IPS-15b (cell line): ENCODE data around the gene PCCA.
A peak's percentile ranks its signal among the peaks of the same experiment; 100 is the strongest.
"Not testable (repeated sequence)": the region's sequence is repeated elsewhere in the genome, so short reads cannot be mapped to it uniquely, and the experiment has no call there.

ENCODE experiments used
- H3K27me3 ChIP-seq: one replicate; pipeline ENCODE4 v1.6.1; 2013; ENCODE audit warnings: low read length; ENCODE audit not compliant: control insufficient read depth, insufficient read depth
- H3K36me3 ChIP-seq: one replicate; pipeline ENCODE4 v1.6.1; 2013; ENCODE audit warnings: low read length; ENCODE audit not compliant: control insufficient read depth, insufficient read depth
- H3K4me1 ChIP-seq: one replicate; pipeline ENCODE4 v1.6.1; 2013; ENCODE audit warnings: mild to moderate bottlenecking, low read length; ENCODE audit not compliant: control insufficient read depth, insufficient read depth
- H3K4me3 ChIP-seq: one replicate; pipeline ENCODE4 v1.5.1; 2013; ENCODE audit warnings: low read depth, low read length
- H3K9ac ChIP-seq: one replicate; pipeline ENCODE4 v1.6.1; 2013; ENCODE audit warnings: low read depth, mild to moderate bottlenecking, low read length
- H3K9me3 ChIP-seq: one replicate; pipeline ENCODE4 v1.6.1; 2013; ENCODE audit warnings: mild to moderate bottlenecking, low read length; ENCODE audit not compliant: control insufficient read depth, insufficient read depth

Gene PCCA

GRCh38 chr13:100208626-100209025 lies 119.7 kb downstream of the PCCA start:
- H3K4me3 ChIP-seq: no peak overlapping the region
- H3K27me3 ChIP-seq: no peaks in the 10 kb centered on the region
- H3K36me3 ChIP-seq: no peaks in the 10 kb centered on the region
- no peak overlapping the region for H3K9ac ChIP-seq
- no peaks in the 10 kb centered on the region for H3K9me3 ChIP-seq
- H3K4me1 ChIP-seq: no peaks in the 10 kb centered on the region

- no peak overlapping the region for H3K9ac ChIP-seq
- H3K36me3 ChIP-seq: no peaks in the 10 kb centered on the region
- H3K4me3 ChIP-seq: no peak overlapping the region
- no peaks in the 10 kb centered on the region for H3K9me3 ChIP-seq
- no peaks in the 10 kb centered on the region for H3K4me1 ChIP-seq
- H3K27me3 ChIP-seq: no peaks in the 10 kb centered on the region
Observed at GRCh38 chr13:100209857-100210825, 121.2 kb downstream of the PCCA start.

- Histone ChIP-seq H3K4me3 (no peak overlapping the region), H3K36me3 (no peaks in the 10 kb centered on the region), H3K9me3 (no peaks in the 10 kb centered on the region), H3K4me1 (no peaks in the 10 kb centered on the region), H3K27me3 (no peaks in the 10 kb centered on the region), H3K9ac (peak overlapping the region; percentile 2)
Observed at GRCh38 chr13:100211016-100211710, 122.3 kb downstream of the PCCA start.

- Histone ChIP-seq H3K27me3 (no peaks in the 10 kb centered on the region), H3K4me3 (no peak overlapping the region), H3K9me3 (no peaks in the 10 kb centered on the region), H3K36me3 (no peaks in the 10 kb centered on the region), H3K9ac (no peak overlapping the region), H3K4me1 (no peaks in the 10 kb centered on the region)
Observed at GRCh38 chr13:100212904-100213553, 124.1 kb downstream of the PCCA start.

- H3K4me1 ChIP-seq: no peaks in the 10 kb centered on the region
- H3K4me3 ChIP-seq: no peak overlapping the region
- H3K9ac ChIP-seq: no peak overlapping the region
- H3K9me3 ChIP-seq: no peaks in the 10 kb centered on the region
- H3K27me3 ChIP-seq: no peaks in the 10 kb centered on the region
- no peaks in the 10 kb centered on the region for H3K36me3 ChIP-seq
Observed at GRCh38 chr13:100213576-100213975, 124.7 kb downstream of the PCCA start.

- Histone ChIP-seq H3K9me3 (no peaks in the 10 kb centered on the region), H3K4me3 (no peak overlapping the region), H3K36me3 (no peaks in the 10 kb centered on the region), H3K4me1 (peaks cover 1% of the 10 kb centered on the region), H3K27me3 (no peaks in the 10 kb centered on the region), H3K9ac (no peak overlapping the region)
Observed at GRCh38 chr13:100214886-100215285, 126.0 kb downstream of the PCCA start.

GRCh38 chr13:100221166-100221565 lies 132.3 kb downstream of the PCCA start:
- Histone ChIP-seq H3K9ac (no peak overlapping the region), H3K4me3 (no peak overlapping the region), H3K9me3 (no peaks in the 10 kb centered on the region), H3K4me1 (peaks cover 2% of the 10 kb centered on the region), H3K27me3 (no peaks in the 10 kb centered on the region), H3K36me3 (peaks cover 4% of the 10 kb centered on the region)

- H3K4me1 ChIP-seq, H3K36me3 ChIP-seq, H3K27me3 ChIP-seq, H3K4me3 ChIP-seq, H3K9ac ChIP-seq, H3K9me3 ChIP-seq: not testable (repeated sequence)
Observed at GRCh38 chr13:100223966-100224530, 135.2 kb downstream of the PCCA start.

GRCh38 chr13:100229603-100230002 lies 140.7 kb downstream of the PCCA start:
- Histone ChIP-seq H3K36me3 (no peaks in the 10 kb centered on the region), H3K9ac (no peak overlapping the region), H3K4me1 (peaks cover 6% of the 10 kb centered on the region), H3K27me3 (no peaks in the 10 kb centered on the region), H3K9me3 (no peaks in the 10 kb centered on the region), H3K4me3 (no peak overlapping the region)

GRCh38 chr13:100230769-100231149 lies 141.9 kb downstream of the PCCA start:
- Histone ChIP-seq H3K4me1 (peaks cover 6% of the 10 kb centered on the region), H3K36me3 (no peaks in the 10 kb centered on the region), H3K27me3 (no peaks in the 10 kb centered on the region), H3K4me3 (no peak overlapping the region), H3K9ac (no peak overlapping the region), H3K9me3 (no peaks in the 10 kb centered on the region)

- no peaks in the 10 kb centered on the region for H3K27me3 ChIP-seq
- peaks cover 6% of the 10 kb centered on the region for H3K4me1 ChIP-seq
- no peak overlapping the region for H3K9ac ChIP-seq
Observed at GRCh38 chr13:100231176-100231575, 142.3 kb downstream of the PCCA start.

More at GRCh38 chr13:100231176-100231575, 142.3 kb downstream of the PCCA start:
- Histone ChIP-seq H3K4me3 (no peak overlapping the region), H3K9me3 (no peaks in the 10 kb centered on the region), H3K36me3 (no peaks in the 10 kb centered on the region)
